Stimulated activated CD4-positive, alpha-beta T cell treated with anti-CD3 and anti-CD28 coated beads, Interleukin-15, amount 100 ng/mL, for 1 hour (primary cell): ENCODE measurements around the gene ELP6.
"Not testable (repeated sequence)": the region's sequence is repeated elsewhere in the genome, so short reads cannot be mapped to it uniquely, and the experiment has no call there.

ENCODE experiments used
- DNase-seq, 2 donors: peaks; one replicate each; pipeline ENCODE4 v3.0.0-alpha.2; 2020; ENCODE audit warnings: low read depth in 1 of 2, low spot score in 1 of 2

The ELP6 gene

DNA sequence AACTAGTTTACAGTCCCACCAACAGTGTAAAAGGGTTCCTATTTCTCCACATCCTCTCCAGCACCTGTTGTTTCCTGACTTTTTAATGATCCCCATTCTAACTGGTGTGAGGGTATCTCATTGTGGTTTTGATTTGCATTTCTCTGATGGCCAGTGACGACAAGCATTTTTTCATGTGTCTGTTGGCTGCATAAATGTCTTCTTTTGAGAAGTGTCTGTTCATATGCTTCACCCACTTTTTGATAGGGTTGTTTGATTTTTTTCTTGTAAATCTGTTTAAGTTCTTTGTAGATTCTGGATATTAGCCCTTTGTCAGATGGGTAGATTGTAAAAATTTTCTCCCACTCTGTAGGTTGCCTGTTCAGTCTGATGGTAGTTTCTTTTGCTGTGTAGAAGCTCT is 45.2 kb downstream of the ELP6 start:
- DNase-seq: not testable (repeated sequence)

GRCh38 chr3:47464588-47464987 is 48.9 kb downstream of the ELP6 start:
- no peak for DNase-seq

DNA sequence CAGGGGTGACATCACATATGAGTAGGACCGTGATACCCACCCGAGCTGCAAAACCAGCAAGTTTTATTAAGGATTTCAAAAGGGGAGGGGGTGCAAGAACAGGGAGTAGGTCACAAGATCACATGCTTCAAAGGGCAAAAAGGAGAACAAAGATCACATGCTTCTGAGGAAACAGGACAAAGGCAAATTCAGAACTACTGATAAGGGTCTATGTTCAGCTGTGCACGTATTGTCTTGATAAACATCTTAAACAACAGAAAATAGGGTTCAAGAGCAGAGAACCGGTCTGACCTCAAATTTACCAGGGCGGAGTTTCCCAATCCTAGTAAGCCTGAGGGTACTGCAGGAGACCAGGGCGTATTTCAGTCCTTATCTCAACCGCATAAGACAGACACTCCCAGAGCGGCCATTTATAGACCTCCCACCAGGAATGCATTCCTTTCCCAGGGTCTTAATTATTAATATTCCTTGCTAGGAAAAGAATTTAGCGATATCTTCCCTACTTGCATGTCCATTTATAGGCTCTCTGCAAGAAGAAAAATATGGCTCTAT is 53.9 kb downstream of the ELP6 start:
- not testable (repeated sequence) for DNase-seq

DNA sequence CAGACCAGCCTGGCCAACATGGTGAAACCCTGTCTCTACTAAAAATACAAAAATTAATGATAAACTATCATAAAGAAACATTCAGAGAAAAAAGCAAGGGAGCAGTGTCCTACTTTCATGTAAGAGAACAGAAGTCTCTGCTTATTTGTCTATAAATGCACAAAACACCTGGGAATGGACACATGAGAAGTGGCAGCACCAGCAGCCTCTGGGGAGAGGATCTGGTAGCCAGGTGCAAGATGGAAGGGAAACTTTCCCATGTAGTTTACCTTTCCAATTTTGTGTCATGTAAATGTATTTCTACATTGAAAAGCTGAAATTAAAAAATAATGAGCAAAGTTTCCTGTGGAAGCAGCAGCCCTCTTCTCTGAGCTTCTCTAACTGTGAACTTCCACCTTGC is 56.5 kb downstream of the ELP6 start:
- DNase-seq: no peak

DNA sequence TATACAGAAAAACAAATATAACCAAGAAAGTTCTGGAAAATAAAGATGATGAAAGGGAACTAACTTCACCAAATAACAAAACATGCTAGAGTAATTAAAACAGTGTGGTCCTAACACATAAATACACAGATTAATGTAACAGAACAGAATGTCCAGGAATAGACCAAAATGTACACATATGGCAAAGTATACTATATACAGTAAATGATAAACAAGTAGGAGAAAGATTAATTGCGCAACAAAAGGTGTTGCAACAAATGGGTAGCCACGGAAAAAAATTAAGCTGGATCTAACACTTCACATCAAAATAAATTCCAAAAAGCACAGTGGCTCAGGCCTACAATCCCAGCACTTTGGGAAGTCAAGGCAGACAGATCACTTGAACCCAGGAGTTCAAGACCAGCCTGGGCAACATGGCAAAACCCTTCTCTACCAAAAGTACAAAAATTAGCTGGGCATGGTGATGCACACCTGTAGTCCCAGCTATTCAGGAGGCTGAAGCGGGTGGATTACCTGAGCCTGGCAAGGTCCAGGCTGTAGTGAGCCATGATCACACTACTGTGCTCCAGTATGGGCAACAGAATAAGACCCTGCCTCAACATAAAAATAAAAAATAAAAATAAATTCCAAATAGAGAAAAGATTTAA is 57.6 kb downstream of the ELP6 start:
- no peak for DNase-seq

DNA sequence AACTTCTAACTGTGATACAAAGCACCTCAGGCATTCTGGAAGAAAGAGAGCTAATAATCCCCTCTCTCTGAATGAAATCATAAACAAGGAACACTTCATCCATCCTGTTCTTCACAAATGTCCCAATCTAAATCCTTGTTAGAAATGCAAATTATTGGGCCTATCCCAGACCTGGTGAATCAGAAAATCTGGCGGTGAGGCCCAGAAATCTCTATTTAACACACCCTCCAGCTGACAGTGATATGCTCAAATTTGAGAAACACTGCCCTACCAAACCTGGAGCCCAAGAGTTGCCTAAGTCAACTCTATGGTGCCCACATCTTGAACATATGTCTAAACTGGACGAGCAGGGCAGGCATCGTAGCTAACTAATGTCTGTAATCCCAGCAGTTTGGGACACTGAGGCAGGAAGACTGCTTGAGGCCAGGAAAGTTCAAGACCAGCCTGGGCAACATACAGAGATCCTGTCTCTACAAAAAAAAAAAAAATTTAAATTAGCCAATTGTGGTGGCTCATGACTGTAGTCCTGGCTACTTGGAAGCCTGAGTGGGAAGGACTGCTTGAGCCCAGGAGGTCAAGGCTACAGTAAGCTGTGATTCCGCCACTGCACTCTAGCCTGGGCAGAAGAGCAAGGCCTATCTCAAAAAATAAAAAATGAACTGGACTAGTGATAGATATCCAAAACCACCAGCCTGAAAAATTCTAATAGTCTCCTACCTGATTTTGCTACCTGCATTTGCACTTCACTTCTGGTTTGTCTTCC is 60.9 kb downstream of the ELP6 start:
- no peak for DNase-seq
